ENCODE results near the gene MIER2. TPM values are rescaled to one million over a fixed set of nuclear protein-coding genes. Genes with fewer than 3 reads are reported as not detected.

The MIER2 gene
- polyA plus RNA-seq, 3 donors, result 3.6 to 21.9 (median 6.9) TPM

GRCh38 chr19:295687-296370 lies 48.8 kb downstream of the MIER2 start:
- H3K36me3 Mint-ChIP-seq, result no peaks in the 10 kb centered on the region
- WGBS (ENCODE audit: insufficient coverage), result 88% methylated on average over 9 of the region's 13 CpGs
- peak overlapping the region in 1 of 2 donors; percentile 42 for H3K4me3 Mint-ChIP-seq
- DNase-seq, result no peak
- Histone ChIP-seq H2AFZ (ENCODE audit: insufficient read depth, low read depth, low read length, poor library complexity, severe bottlenecking) (no peak overlapping the region), H3K9me3 (replicated peaks in 1 of 2; ENCODE audit: control insufficient read depth in 1 of 2, insufficient read depth in 1 of 2, low read length in 2 of 2) (peaks cover 7 to 8% of the 10 kb centered on the region in 2 donors), H3K4me3 (replicated peaks in 1 of 3; ENCODE audit: low read depth in 2 of 3, low read length in 3 of 3) (no peak overlapping the region), H3K36me3 (replicated peaks in 1 of 2; ENCODE audit: control insufficient read depth in 1 of 2, insufficient read depth in 2 of 2, low read length in 2 of 2) (no peaks in the 10 kb centered on the region), H3K27me3 (ENCODE audit: control insufficient read depth in 2 of 2, insufficient read depth in 2 of 2, low read length in 2 of 2) (peaks cover 13 to 38% of the 10 kb centered on the region in 2 donors), H3K79me2 (ENCODE audit: insufficient read depth, low read length) (no peaks in the 10 kb centered on the region), H3K4me1 (ENCODE audit: control insufficient read depth in 1 of 2, insufficient read depth in 2 of 2, low read length in 2 of 2) (peaks cover 19 to 23% of the 10 kb centered on the region in 2 donors), H4K20me1 (ENCODE audit: insufficient read depth, low read length) (no peaks in the 10 kb centered on the region), H3K4me2 (replicated peaks; ENCODE audit: extremely low read depth, low read length, poor library complexity, severe bottlenecking) (peak overlapping the region; percentile 13), H3K27ac (ENCODE audit: low read depth in 1 of 2, low read length in 2 of 2) (peak overlapping the region in 1 of 2 donors; percentile 26), H3K9ac (ENCODE audit: insufficient read depth, low read length, poor library complexity, severe bottlenecking) (no peak overlapping the region)
- TF ChIP-seq, protein P1, sequence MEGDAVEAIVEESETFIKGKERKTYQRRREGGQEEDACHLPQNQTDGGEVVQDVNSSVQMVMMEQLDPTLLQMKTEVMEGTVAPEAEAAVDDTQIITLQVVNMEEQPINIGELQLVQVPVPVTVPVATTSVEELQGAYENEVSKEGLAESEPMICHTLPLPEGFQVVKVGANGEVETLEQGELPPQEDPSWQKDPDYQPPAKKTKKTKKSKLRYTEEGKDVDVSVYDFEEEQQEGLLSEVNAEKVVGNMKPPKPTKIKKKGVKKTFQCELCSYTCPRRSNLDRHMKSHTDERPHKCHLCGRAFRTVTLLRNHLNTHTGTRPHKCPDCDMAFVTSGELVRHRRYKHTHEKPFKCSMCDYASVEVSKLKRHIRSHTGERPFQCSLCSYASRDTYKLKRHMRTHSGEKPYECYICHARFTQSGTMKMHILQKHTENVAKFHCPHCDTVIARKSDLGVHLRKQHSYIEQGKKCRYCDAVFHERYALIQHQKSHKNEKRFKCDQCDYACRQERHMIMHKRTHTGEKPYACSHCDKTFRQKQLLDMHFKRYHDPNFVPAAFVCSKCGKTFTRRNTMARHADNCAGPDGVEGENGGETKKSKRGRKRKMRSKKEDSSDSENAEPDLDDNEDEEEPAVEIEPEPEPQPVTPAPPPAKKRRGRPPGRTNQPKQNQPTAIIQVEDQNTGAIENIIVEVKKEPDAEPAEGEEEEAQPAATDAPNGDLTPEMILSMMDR (IDR thresholded peaks at IDR 0.05), result no peak
- peaks cover 19% of the 10 kb centered on the region for H3K4me1 Mint-ChIP-seq
- H3K9me3 Mint-ChIP-seq, result peaks cover 0 to 8% (median 5%) of the 10 kb centered on the region in 7 donors
- intact Hi-C loops (cut with micrococcal nuclease), result no loop called here
- peak overlapping the region in 3 of 7 donors; percentile 23 to 84 (median 83) for H3K27ac Mint-ChIP-seq
- H3K27me3 Mint-ChIP-seq (ENCODE audit: low read depth in 3 of 3), result peaks cover 34 to 43% (median 41%) of the 10 kb centered on the region in 3 donors

- Mint-ChIP-seq H3K27ac (no peak overlapping the region), H3K36me3 (no peaks in the 10 kb centered on the region), H3K9me3 (peaks cover 0 to 10% (median 5%) of the 10 kb centered on the region in 7 donors), H3K4me3 (peak overlapping the region; percentile 56 to 83), H3K27me3 (ENCODE audit: low read depth in 3 of 3) (peaks cover 39 to 50% (median 45%) of the 10 kb centered on the region in 3 donors), H3K4me1 (peaks cover 19% of the 10 kb centered on the region)
- DNase-seq, result peak in 2 of 3 donors; percentile 7 to 20
- TF ChIP-seq, protein P1 (IDR thresholded peaks at IDR 0.05), result peak; percentile 80
- no peak overlapping the region for H3K9ac ChIP-seq (ENCODE audit: insufficient read depth, low read length, poor library complexity, severe bottlenecking)
- no peak overlapping the region for H2AFZ ChIP-seq (ENCODE audit: insufficient read depth, low read depth, low read length, poor library complexity, severe bottlenecking)
- H3K36me3 ChIP-seq (replicated peaks in 1 of 2; ENCODE audit: control insufficient read depth in 1 of 2, insufficient read depth in 2 of 2, low read length in 2 of 2), result no peaks in the 10 kb centered on the region
- H3K27me3 ChIP-seq (ENCODE audit: control insufficient read depth in 2 of 2, insufficient read depth in 2 of 2, low read length in 2 of 2), result peaks cover 19 to 44% of the 10 kb centered on the region in 2 donors
- peaks cover 8 to 12% of the 10 kb centered on the region in 2 donors for H3K9me3 ChIP-seq (replicated peaks in 1 of 2; ENCODE audit: control insufficient read depth in 1 of 2, insufficient read depth in 1 of 2, low read length in 2 of 2)
- peaks cover 19 to 23% of the 10 kb centered on the region in 2 donors for H3K4me1 ChIP-seq (ENCODE audit: control insufficient read depth in 1 of 2, insufficient read depth in 2 of 2, low read length in 2 of 2)
- intact Hi-C loops (cut with micrococcal nuclease), result no loop called here
- WGBS (ENCODE audit: insufficient coverage), result 12% methylated on average over 36 of the region's 38 CpGs
- peak overlapping the region; percentile 22 for H3K4me2 ChIP-seq (replicated peaks; ENCODE audit: extremely low read depth, low read length, poor library complexity, severe bottlenecking)
- no peaks in the 10 kb centered on the region for H3K79me2 ChIP-seq (ENCODE audit: insufficient read depth, low read length)
- no peaks in the 10 kb centered on the region for H4K20me1 ChIP-seq (ENCODE audit: insufficient read depth, low read length)
- H3K27ac ChIP-seq (ENCODE audit: low read depth in 1 of 2, low read length in 2 of 2), result no peak overlapping the region
- H3K4me3 ChIP-seq (replicated peaks in 1 of 3; ENCODE audit: low read depth in 2 of 3, low read length in 3 of 3), result no peak overlapping the region
Measured at GRCh38 chr19:294946-295686, 49.5 kb downstream of the MIER2 start.

All from CD14-positive monocyte (primary cell).